ENCODE data around the gene PHC1. TPM values are rescaled to one million over a fixed set of nuclear protein-coding genes. Genes with fewer than 3 reads are reported as not detected.

The PHC1 gene
- total RNA-seq, 2 donors from 2014 or later = 16.7 to 19.7 TPM

GRCh38 chr12:8968761-8969160 lies 54.5 kb downstream of the PHC1 start:
- Mint-ChIP-seq H3K36me3 (ENCODE audit: insufficient read depth in 2 of 2) (peaks cover 16 to 21% of the 10 kb centered on the region in 2 donors), H3K4me1 (ENCODE audit: low read depth) (no peaks in the 10 kb centered on the region), H3K27ac (no peak overlapping the region), H3K9me3 (peaks cover 6 to 13% of the 10 kb centered on the region in 2 donors), H3K27me3 (ENCODE audit: low read depth) (no peaks in the 10 kb centered on the region), H3K4me3 (no peak overlapping the region)
- no peak for DNase-seq
- ATAC-seq (replicated peaks in 1 of 2) = no peak

GRCh38 chr12:8969861-8970411 lies 55.6 kb downstream of the PHC1 start:
- Mint-ChIP-seq H3K27ac (no peak overlapping the region), H3K36me3 (ENCODE audit: insufficient read depth in 2 of 2) (peaks cover 16 to 25% of the 10 kb centered on the region in 2 donors), H3K27me3 (ENCODE audit: low read depth) (no peaks in the 10 kb centered on the region), H3K4me3 (no peak overlapping the region), H3K9me3 (peaks cover 6 to 12% of the 10 kb centered on the region in 2 donors), H3K4me1 (ENCODE audit: low read depth) (no peaks in the 10 kb centered on the region)
- ATAC-seq (replicated peaks in 1 of 2) = no peak
- no peak for DNase-seq

GRCh38 chr12:8970432-8970831 lies 56.1 kb downstream of the PHC1 start:
- H3K27ac Mint-ChIP-seq = peak overlapping the region; percentile 65

GRCh38 chr12:8980137-8980536 lies 65.8 kb downstream of the PHC1 start:
- Mint-ChIP-seq H3K4me1 (ENCODE audit: low read depth) (no peaks in the 10 kb centered on the region), H3K36me3 (ENCODE audit: insufficient read depth in 2 of 2) (peaks cover 13 to 21% of the 10 kb centered on the region in 2 donors), H3K27ac (no peak overlapping the region), H3K27me3 (ENCODE audit: low read depth) (no peaks in the 10 kb centered on the region), H3K4me3 (no peak overlapping the region), H3K9me3 (peaks cover 7 to 12% of the 10 kb centered on the region in 2 donors)
- no peak for ATAC-seq (replicated peaks in 1 of 2)
- DNase-seq = no peak

More at GRCh38 chr12:8970432-8970831, 56.1 kb downstream of the PHC1 start:
- Mint-ChIP-seq H3K27me3 (ENCODE audit: low read depth) (no peaks in the 10 kb centered on the region), H3K4me1 (ENCODE audit: low read depth) (no peaks in the 10 kb centered on the region), H3K36me3 (ENCODE audit: insufficient read depth in 2 of 2) (peaks cover 15 to 25% of the 10 kb centered on the region in 2 donors), H3K9me3 (peaks cover 6 to 12% of the 10 kb centered on the region in 2 donors), H3K4me3 (no peak overlapping the region)
- DNase-seq (no peak), ATAC-seq (replicated peaks in 1 of 2) (no peak)

GRCh38 chr12:8985213-8985754 lies 71.0 kb downstream of the PHC1 start:
- Mint-ChIP-seq H3K36me3 (ENCODE audit: insufficient read depth in 2 of 2) (peaks cover 3 to 9% of the 10 kb centered on the region in 2 donors), H3K9me3 (peaks cover 3% of the 10 kb centered on the region in 2 donors), H3K4me1 (ENCODE audit: low read depth) (peaks cover 36% of the 10 kb centered on the region), H3K27ac (no peak overlapping the region), H3K27me3 (ENCODE audit: low read depth) (no peaks in the 10 kb centered on the region), H3K4me3 (no peak overlapping the region)
- ATAC-seq (replicated peaks in 1 of 2) = no peak
- DNase-seq = no peak

GRCh38 chr12:8987163-8987562 lies 72.9 kb downstream of the PHC1 start:
- peak overlapping the region in 1 of 2 donors; percentile 34 for H3K4me3 Mint-ChIP-seq
- no peak for ATAC-seq (replicated peaks in 1 of 2)
- H3K27me3 Mint-ChIP-seq (ENCODE audit: low read depth) = no peaks in the 10 kb centered on the region
- DNase-seq = no peak
- no peaks in the 10 kb centered on the region for H3K9me3 Mint-ChIP-seq
- H3K4me1 Mint-ChIP-seq (ENCODE audit: low read depth) = peaks cover 41% of the 10 kb centered on the region
- no peak overlapping the region for H3K27ac Mint-ChIP-seq
- peaks cover 2 to 4% of the 10 kb centered on the region in 2 donors for H3K36me3 Mint-ChIP-seq (ENCODE audit: insufficient read depth in 2 of 2)

- Mint-ChIP-seq H3K4me3 (peak overlapping the region in 1 of 2 donors; percentile 34), H3K27me3 (ENCODE audit: low read depth) (no peaks in the 10 kb centered on the region), H3K4me1 (ENCODE audit: low read depth) (peaks cover 42% of the 10 kb centered on the region), H3K9me3 (no peaks in the 10 kb centered on the region), H3K36me3 (ENCODE audit: insufficient read depth in 2 of 2) (peaks cover 2 to 4% of the 10 kb centered on the region in 2 donors), H3K27ac (peak overlapping the region; percentile 3)
- peak in 1 of 2 donors; percentile 29 for ATAC-seq (replicated peaks in 1 of 2)
- no peak for DNase-seq
These were observed 73.4 kb downstream of the PHC1 start for GRCh38 chr12:8987685-8988084.

- H3K4me3 Mint-ChIP-seq = peak within 1 kb of the TSS in 1 of 2 donors; percentile 49
These were observed 75.1 kb downstream of the PHC1 start, which contains the start of gene KLRG1 for GRCh38 chr12:8989413-8989812. TSS of gene KLRG1 (plus strand) at chr12:8989546. CDS start at chr12:8989636, 90 bp downstream.

More at GRCh38 chr12:8989413-8989812, 75.1 kb downstream of the PHC1 start, which contains the start of gene KLRG1:
- ATAC-seq (replicated peaks in 1 of 2) (peak; percentile 79 to 84), DNase-seq (peak in 1 of 2 donors; percentile 6)
- Mint-ChIP-seq H3K4me1 (ENCODE audit: low read depth) (peaks cover 47% of the 10 kb centered on the region), H3K36me3 (ENCODE audit: insufficient read depth in 2 of 2) (peaks cover 0 to 2% of the 10 kb centered on the region in 2 donors), H3K9me3 (no peaks in the 10 kb centered on the region), H3K27me3 (ENCODE audit: low read depth) (peaks cover 5% of the 10 kb centered on the region), H3K27ac (peak within 1 kb of the TSS; percentile 52)

Other genes with a start within 250 kb of the PHC1 start
- 1 to 10 TPM; 2.5 to 3.1 TPM for gene RIMKLB, start 216.5 kb upstream of the PHC1 start, total RNA-seq
- not detected for gene A2ML1, start 91.9 kb upstream of the PHC1 start, total RNA-seq
- 100 to 1,000 TPM; 149 to 153 TPM for gene M6PR, start 35.1 kb downstream of the PHC1 start, total RNA-seq
- gene KLRG1, start 75.0 kb downstream of the PHC1 start, total RNA-seq = 1 to 10 TPM; 2.5 to 5.5 TPM
- gene A2M, start 201.4 kb downstream of the PHC1 start, total RNA-seq = under 1 TPM in 1 of 2 donors, not detected in 1; 0.60 TPM

All from activated T-cell treated with anti-CD3 and anti-CD28 coated beads, Interleukin-2, amount 50 U/mL, for 72 hours (primary cell).